ENCODE results near the gene SLC36A2.
"Not testable (repeated sequence)": the region's sequence is repeated elsewhere in the genome, so short reads cannot be mapped to it uniquely, and the experiment has no call there.

SLC36A2 gene

GRCh38 chr5:151326266-151326665 is 21.1 kb downstream of the SLC36A2 start:
- DNase-seq (ENCODE audit: low read depth in 2 of 2), result no peak

GRCh38 chr5:151320481-151320880 is 26.9 kb downstream of the SLC36A2 start:
- no peak for DNase-seq (ENCODE audit: low read depth in 2 of 2)

GRCh38 chr5:151318850-151319732 is 28.3 kb downstream of the SLC36A2 start:
- DNase-seq (ENCODE audit: low read depth in 2 of 2), result no peak

GRCh38 chr5:151317871-151318270 is 29.5 kb downstream of the SLC36A2 start:
- no peak for DNase-seq (ENCODE audit: low read depth in 2 of 2)

- DNase-seq (ENCODE audit: low read depth in 2 of 2), result peak in 1 of 2 experiments; percentile 51
Measured at GRCh38 chr5:151315998-151316597, 31.3 kb downstream of the SLC36A2 start.

- DNase-seq (ENCODE audit: low read depth in 2 of 2), result no peak
Measured at GRCh38 chr5:151313357-151313756, 34.0 kb downstream of the SLC36A2 start.

- no peak for DNase-seq (ENCODE audit: low read depth in 2 of 2)
Measured at GRCh38 chr5:151312756-151313324, 34.5 kb downstream of the SLC36A2 start.

GRCh38 chr5:151310932-151311331 is 36.4 kb downstream of the SLC36A2 start:
- no peak for DNase-seq (ENCODE audit: low read depth in 2 of 2)

- DNase-seq (ENCODE audit: low read depth in 2 of 2), result not testable (repeated sequence)
Measured at GRCh38 chr5:151309821-151310220, 37.5 kb downstream of the SLC36A2 start.

- DNase-seq (ENCODE audit: low read depth in 2 of 2), result not testable (repeated sequence)
Measured at GRCh38 chr5:151309266-151309665, 38.1 kb downstream of the SLC36A2 start.

- no peak for DNase-seq (ENCODE audit: low read depth in 2 of 2)
Measured at GRCh38 chr5:151303666-151304065, 43.7 kb downstream of the SLC36A2 start, which contains the start of gene SLC36A3. TSS of gene SLC36A3 (minus strand) at chr5:151303766. CDS start at chr5:151303354, 412 bp downstream.

GRCh38 chr5:151298063-151298855 is 49.1 kb downstream of the SLC36A2 start:
- no peak for DNase-seq (ENCODE audit: low read depth in 2 of 2)

GRCh38 chr5:151296974-151297373 is 50.4 kb downstream of the SLC36A2 start:
- DNase-seq (ENCODE audit: low read depth in 2 of 2), result no peak

- no peak for DNase-seq (ENCODE audit: low read depth in 2 of 2)
Measured at GRCh38 chr5:151296478-151296830, 50.9 kb downstream of the SLC36A2 start.

- DNase-seq (ENCODE audit: low read depth in 2 of 2), result no peak
Measured at GRCh38 chr5:151295791-151296477, 51.4 kb downstream of the SLC36A2 start.

GRCh38 chr5:151295138-151295537 is 52.2 kb downstream of the SLC36A2 start:
- DNase-seq (ENCODE audit: low read depth in 2 of 2), result no peak

GRCh38 chr5:151293624-151294023 is 53.7 kb downstream of the SLC36A2 start:
- no peak for DNase-seq (ENCODE audit: low read depth in 2 of 2)

- no peak for DNase-seq (ENCODE audit: low read depth in 2 of 2)
Measured at GRCh38 chr5:151288180-151288579, 59.2 kb downstream of the SLC36A2 start.

- DNase-seq (ENCODE audit: low read depth in 2 of 2), result no peak
Measured at GRCh38 chr5:151286246-151286645, 61.1 kb downstream of the SLC36A2 start.

- no peak for DNase-seq (ENCODE audit: low read depth in 2 of 2)
Measured at GRCh38 chr5:151285683-151286082, 61.7 kb downstream of the SLC36A2 start.

GRCh38 chr5:151284392-151284967 is 62.9 kb downstream of the SLC36A2 start:
- no peak for DNase-seq (ENCODE audit: low read depth in 2 of 2)

All from stimulated activated CD4-positive, alpha-beta T cell treated with anti-CD3 and anti-CD28 coated beads, Interleukin-12 subunit alpha, Interleukin-12 subunit beta, amount 100 ng/mL, for 24 hours (primary cell).